DMS53 treated with DMSO at 0.1 percent for 48 hours (cell line): ENCODE results near the gene LITAF.
"Not testable (repeated sequence)": the region's sequence is repeated elsewhere in the genome, so short reads cannot be mapped to it uniquely, and the experiment has no call there.

Source experiments
- DNase-seq: peaks from one replicate; lab custom pipeline; 2025; ENCODE audit not compliant: unreplicated experiment; lab: John Stamatoyannopoulos, UW

The LITAF gene

DNA sequence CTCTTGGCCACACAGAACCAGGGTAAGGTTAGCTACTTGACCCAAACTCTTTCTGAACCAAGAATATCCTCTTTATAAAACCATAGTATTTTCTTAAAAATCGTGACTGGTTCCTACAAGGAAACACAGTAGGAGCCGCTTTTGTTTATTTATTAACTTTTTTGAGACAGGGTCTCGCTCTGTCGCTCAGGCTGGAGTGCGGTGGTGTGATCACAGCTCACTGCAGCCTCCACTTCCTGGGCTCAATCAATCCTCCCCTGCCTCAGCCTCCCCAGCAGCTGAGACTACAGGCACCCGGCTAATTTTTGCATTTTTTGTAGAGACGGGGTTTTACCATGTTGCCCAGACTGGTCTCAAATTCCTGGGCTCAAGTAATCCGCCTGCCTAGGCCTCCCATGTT, 14.7 kb upstream of the LITAF start:
- DNase-seq = no peak

DNA sequence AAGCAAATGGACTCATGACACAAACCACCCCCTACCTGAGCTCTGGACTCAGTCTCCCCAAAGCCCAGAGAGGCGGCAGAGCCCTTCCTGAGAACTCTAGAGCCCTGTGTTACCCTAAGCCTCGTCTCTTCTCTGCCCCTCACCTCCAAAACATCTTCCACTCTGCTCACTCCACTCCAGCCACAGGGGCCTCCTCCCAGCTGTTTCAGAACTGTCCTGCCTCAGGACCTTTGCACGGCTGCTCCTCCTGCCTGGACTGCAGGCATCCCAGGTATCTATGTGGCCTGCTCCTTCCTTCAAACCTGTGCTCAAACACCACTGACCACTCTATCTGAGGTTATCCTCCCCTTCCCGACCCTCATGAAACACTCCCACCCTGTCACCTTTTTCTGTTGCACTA, 12.9 kb upstream of the LITAF start:
- DNase-seq = no peak

DNA sequence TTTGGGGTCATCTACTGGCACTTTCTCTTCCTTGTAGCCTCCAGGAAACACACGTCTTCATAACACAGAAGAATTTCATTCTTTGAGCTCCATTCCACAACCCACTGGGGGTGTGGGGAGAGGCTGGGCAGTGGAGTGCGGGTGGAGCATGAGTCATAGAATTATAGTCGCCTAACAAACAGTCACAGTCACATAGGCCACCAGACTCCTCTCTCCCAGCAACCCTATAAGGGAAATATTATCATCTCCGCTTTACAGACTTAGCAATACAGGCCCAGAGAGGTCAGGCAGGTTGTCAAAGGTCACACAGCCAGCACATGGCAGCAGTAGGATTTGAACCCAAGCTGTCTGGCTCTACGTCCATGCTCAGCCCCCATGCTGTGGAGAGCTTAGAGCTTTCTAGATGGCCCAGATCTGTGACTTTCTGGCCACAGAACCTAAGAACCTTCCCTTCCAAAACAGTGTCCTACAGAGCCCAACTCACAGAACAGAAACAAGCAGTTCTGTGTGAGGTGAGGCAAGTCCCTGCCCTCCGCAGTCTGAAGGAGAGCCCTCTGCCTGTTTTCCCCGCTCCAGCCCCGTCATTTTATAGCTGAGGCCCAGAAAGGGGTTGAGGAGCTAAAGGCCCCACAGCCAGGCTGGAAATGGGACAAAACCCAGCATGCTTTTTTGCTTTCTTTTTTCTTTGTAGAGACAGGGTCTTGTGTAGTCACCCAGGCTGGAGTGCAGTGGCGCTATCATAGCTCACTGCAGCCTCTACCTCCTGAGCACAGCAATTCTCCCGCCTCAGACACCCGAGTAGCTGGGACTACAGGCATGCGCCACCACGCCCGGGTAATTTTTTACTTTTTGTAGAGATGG, 10.7 kb upstream of the LITAF start:
- DNase-seq = peak; percentile 33

DNA sequence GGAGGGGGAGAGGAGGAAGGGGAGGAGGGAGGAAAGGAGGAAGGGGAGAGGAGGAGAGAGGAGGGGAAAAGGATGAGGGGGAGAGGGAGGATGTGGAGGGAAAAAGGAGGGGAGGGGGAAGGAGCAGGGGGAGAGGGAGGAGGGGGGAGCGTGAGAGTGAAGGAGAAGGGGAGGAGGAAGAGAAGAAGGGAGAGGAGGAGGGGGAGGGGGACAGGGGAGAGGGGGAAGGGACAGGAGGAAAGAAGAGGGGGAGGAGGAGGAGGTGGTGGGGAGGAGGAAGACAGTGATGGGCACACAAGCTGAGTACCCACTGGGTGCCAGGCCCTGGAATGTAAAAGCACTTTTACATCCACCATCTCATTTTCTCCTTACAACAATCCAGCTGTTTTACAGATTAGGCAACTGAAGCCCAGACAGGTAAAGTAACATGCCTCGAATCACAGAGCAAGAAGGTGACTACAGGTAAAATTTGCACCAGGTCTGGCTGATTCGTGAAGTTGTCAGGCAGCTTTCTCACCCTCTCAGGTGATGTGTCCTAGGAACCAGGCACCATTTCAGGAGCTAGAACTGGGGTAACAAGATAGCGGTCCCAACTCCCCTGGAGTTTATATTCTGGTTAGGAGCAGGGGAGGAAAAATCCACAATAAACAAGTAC, 10.0 kb upstream of the LITAF start:
- DNase-seq = no peak

DNA sequence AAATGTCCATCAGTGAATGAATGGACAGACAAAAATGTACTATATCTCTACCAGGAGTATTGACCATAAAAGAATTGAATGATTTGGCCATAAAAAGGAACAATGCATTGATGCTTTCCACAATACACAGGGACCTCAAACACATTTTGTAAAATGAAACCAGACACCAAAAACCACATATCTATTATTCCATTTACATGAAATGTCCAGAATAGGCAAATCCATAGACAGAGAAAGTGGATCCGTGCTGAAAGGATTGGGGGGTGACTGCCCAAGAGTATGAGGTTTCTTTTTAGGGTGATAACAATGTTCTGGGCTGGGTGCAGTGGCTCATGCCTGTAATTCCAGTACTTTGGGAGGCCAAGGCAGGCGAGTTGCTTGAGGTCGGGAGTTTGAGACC, 6.9 kb upstream of the LITAF start:
- DNase-seq = no peak

DNA sequence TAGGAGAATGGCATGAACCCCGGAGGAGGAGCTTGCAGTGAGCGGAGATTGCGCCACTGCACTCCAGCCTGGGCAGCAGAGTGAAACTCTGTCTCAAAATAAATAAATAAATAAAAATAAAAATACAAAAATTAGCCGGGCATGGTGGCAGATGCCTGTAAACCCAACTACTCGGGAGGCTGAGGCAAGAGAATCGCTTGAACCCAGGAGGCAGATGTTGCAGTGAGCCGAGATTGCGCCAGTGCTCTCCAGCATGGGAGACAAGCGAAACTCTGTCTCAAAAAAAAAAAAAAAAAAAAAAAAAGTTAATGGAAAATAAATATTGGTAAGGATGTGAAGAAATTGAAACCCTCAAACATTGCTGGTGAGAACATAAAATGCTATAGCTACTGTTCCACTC, 6.4 kb upstream of the LITAF start:
- DNase-seq = not testable (repeated sequence)

DNA sequence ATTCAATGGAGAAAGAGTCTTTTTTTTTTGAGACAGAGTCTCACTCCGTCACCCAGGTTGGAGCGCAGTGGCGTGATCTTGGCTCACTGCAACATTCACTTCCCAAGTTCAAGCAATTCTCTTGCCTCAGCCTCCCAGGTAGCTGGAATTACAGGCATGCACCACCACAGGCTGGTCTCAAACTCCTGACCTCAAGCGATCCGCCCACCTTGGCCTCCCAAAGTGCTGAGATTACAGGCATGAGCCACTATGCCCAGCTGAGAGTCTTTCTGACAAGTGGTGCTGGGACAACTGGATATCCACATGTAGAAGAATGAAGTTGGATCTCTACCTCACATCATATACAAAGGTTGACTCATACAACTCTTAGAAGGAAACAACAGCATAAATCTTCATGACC, 4.9 kb upstream of the LITAF start:
- not testable (repeated sequence) for DNase-seq

DNA sequence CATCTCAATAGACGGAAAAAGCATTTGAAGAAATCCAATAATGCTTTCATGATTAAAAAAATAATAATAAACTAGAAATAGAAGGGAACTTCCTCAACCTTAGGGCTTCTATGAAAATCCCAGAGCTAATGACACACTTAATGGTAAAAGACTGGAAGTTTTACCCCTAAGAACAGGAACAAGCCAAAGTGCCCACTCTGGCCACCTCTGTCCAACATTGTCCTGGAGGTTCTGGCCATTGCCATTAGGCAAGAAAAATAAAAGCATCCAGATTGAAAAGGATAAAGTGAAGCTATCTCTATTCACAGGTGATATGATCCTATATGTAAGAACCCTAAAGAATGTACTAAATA, 2.5 kb upstream of the LITAF start:
- no peak for DNase-seq

DNA sequence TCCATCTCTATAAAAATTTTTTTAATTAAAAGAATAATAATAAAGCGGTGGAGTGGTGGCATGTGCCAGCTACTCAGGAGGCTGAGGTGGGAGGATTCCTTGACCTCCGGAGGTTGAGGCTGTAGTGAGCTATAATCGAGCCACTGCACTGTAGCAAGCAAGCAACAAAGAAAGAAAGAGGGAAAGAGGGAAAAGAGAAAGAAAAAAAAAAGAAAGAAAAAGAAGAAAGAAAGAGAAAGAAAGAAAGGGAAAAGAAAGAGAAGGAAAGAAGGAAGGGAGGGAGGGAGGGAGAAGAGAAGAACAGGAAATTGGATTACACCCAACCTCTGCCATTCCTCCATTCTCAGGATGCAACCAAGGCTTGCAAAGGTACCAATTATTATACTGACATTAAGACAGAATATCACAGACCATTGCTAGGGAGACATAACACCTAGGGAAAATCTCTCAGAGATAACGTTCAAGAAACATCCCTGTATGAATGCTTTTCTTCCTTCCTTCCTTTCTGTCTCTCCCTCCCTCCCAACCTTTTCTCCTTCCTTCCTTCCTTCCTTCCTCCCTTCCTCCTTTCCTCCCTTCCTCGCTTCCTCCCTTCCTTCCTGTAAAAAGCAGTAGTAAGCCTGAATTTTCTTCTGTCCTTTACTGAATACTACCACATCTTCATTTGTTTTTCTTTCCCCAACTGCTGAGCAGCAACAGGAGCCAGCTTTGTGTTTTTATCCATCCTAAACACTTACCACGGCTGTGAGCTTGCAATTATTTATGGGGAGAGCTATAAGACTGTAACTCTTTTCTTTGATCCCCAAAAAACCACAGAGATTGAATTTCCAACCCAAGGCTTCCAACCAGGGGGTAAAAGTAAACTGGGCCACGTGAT, 1.8 kb upstream of the LITAF start:
- no peak for DNase-seq

DNA sequence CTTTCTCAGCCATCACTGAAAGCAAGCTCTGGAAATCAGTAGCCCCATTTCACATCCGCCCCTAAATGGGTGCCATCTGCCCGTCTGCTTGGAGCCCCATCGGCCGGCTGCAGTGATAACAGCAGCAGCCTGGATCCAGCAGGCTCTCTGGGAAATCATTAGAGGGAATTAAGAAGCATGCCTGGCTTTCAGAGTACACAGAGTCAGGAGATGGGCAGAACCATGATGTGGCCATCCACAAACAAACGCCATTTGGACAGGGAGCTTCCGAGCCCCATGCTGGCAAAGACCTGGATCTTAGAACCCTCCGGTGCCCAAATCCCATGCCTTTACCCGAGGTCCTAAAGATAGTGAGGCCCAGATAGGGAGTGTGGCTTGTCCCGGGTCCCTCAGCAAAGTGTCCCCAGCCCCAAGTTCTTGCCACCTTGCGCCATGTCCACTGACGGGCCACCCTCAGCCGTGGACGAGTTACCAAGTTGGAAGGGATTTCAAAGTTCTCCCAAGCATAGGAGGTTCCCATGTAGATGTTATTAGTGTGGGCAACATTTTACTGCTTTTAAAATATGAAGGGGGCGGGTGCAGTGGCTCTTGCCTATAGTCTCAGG, 1.0 kb upstream of the LITAF start:
- no peak for DNase-seq

DNA sequence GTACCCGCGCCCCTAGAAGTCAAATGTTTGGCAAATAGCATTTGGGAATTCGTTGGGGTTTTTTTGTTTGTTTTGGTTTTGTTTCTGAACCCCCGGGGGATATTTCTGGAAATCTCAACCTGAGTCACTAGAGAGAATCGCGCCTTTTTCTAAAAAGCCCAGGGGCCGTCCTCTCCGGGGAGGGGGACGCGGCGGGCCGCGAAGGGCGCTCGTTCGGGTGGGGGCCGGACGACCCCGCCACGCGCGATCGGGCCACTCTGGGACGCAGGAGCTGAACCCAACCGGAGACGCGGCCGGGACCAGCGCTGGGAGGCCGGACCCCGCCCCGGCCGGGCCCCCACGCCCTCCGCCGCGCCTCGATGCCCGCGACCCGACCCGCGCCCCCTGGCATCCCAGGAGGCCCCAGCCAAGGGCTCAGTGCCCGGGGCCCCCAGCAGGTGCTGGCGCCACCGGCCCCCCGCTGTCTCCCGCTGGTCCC, 302 bp downstream of the LITAF start:
- DNase-seq = no peak

DNA sequence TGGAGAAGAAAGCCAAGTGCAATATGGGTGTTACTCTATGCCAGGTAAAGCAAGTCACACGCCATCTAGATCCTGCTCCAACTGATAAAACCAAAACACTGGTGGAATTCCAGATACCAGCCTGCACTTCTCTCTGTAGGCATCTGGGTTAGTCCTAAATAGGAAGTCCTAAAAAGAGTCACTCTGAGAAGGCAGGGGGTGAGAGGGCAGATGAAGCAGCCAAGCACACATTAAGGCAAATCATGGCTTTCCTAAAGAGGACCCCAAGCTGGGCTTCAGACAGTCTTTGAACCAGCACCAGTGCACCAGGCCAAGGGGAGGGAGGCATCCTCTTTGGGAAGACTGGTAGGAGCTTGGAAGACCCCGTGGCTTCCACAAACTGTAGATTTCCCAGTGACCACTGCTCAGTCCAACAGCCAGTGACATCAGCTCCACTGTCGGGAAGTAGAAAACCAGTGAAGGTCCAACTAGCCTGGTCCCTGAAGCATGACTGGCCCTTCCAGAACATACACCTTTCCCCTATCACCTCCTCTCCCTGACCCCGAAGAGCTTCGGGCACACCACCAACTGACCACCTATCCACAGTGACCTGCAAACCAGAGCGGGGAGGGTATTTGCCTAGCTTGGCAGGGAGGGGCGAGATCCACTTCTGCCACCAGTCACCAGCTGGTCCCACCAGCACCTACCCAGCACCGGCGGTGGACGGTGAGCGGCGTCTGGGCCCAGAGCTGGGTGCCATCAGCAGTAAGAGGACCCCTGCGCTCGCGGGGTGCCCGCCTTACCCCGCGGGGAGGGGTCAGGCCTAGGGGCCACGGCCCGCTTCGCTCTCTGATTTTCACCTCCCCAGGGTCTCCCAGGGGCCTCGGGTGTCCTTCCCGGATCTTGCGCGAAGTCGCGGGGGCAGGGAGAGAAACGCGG, 1.0 kb downstream of the LITAF start:
- DNase-seq = no peak

DNA sequence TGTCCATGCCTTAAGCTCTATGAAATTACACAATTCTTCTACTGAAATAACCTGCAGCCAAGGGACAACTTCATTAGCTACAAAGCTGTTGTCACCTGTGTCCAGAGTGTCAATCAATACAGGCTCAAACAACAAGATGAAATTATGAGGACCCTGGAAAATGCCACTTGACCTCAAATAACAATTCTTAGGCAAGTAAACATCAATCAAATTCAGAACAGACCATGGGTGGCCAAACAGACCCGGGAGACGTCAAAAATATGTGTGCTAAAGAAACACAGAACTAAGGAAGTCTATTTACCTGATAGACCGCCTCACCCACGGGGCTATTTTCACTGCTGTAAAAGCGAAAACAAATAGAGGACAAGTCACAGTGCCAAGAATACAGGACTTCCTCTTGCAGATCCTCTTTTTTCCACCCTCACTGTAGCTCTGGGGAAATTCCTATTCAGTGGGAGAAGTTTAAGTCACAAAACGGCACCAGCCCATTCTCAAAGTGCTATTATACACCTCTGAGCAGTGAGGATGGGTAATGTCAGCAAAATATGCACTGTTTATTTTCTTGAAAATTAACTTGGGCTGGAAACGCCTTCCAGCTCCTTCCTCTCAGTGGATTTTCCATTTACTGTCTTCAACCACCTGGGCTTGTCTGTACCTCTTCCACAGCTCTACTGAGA, 2.7 kb downstream of the LITAF start:
- DNase-seq = no peak

DNA sequence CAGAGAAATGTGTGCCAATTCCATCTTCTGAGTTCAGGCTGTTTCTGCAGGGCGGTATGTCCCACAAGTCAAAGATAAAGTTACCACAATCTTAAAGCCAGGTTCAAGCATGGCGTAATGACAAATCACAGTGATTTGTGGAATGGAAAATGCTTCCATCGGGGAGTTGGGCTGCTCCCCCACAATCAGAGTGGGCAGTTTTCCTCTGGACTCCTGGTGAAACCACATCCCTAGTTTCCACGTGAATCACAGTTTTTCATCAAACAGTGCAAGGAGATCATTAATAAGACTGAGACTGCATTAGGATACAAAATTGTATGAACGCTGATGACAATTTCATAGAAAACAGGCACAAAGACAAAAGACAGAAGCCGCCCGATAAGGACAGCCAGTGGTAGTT, 3.6 kb downstream of the LITAF start:
- DNase-seq = no peak

DNA sequence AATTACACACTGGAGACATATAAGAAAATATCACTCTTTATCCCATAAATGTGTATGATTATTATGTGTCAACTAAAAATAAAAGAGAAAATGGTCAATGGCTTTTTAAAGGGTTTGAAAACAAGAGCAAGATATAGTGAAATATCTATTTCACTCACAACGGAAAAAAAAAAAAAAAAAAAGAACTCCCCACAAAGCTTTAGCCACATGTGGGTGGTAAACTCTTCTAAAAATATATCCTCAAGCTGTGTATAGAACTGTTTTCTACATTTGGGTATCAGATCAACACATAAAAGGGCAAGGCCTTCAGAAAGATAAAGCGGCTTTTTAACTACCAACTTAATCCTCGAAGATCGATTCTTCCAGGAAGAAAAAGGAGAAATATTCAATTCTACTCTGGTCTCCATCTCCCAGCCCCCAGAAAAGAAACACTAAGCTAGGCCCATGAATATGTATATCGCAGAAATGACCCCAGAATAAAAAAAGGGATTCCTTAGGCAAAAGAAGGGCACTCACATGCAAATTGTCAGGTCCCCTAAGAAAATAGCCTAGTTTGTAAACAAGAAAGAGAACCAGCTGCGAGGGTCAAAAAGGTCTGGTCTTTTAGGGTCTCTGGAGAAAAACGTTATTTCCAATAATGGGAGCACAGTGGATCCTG, 4.4 kb downstream of the LITAF start:
- no peak for DNase-seq

DNA sequence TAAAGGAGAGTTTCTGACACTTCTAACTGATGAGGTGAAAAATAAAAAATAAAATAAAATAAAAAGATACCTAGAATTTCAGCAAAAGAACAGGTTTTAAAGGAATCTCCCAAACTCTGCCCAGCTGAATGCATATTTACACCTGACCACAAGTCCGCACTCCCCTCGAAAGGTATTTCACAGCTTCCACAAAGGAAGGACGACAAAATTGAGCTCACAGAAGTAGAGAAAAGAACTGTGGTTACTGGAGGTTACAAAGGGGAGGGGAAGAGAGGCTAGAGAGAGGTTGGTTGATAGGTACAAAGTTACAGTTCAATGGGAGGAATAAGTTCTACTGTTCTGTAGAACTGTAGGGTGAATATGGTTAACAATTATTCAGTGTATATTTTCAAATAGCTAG, 5.0 kb downstream of the LITAF start:
- no peak for DNase-seq

DNA sequence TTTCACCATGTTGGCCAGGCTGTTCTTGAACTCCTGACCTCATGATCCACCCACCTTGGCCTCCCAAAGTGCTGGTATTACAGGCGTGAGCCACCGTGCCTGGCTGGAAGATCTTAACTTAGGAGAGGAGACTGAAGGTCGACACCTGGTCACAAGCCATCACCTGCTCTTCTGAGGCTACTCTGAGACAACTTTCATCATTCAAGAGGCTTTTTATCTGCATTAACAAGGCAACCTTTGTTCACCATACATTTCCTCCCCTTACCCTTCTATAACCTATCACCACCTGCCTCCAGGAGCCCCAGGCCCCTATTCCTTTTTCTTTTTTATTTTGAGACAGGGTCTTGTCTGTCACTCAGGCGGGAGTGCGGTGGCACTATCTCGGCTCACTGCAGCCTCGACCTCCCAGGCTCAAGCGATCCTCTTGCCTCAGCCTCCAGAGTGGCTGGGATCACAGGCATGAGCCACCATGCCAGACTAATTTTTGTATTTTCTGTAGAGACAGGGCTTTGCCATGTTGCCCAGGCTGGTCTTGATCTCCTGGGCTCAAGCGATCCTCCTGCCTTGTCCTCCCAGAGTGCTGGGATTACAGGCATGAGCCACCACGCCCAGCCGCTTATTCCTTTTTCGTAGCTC, 6.2 kb downstream of the LITAF start:
- DNase-seq = no peak

DNA sequence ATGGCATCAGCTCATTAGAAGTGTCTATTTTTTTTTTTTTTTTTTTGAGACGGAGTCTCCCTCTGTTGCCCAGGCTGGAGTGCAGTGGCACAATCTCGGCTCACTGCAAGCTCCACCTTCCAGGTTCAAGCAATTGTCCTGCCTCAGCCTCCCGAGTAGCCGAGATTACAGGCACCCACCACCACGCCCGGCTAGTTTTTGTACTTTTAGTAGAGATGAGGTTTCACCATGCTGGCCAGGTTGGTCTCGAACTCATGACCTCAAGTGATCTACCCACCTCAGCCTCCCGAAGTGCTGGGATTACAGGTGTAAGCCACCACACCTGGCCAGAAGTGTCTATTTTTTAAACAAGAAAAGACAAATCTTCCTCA, 9.4 kb downstream of the LITAF start:
- not testable (repeated sequence) for DNase-seq
